GF-D8 (cell line): ENCODE measurements around the gene BCL3.
"Not testable (repeated sequence)": the region's sequence is repeated elsewhere in the genome, so short reads cannot be mapped to it uniquely, and the experiment has no call there.

ENCODE experiments used
- DNase-seq: peaks from one replicate; lab custom pipeline; 2025; lab: John Stamatoyannopoulos, UW

BCL3 gene, protein sequence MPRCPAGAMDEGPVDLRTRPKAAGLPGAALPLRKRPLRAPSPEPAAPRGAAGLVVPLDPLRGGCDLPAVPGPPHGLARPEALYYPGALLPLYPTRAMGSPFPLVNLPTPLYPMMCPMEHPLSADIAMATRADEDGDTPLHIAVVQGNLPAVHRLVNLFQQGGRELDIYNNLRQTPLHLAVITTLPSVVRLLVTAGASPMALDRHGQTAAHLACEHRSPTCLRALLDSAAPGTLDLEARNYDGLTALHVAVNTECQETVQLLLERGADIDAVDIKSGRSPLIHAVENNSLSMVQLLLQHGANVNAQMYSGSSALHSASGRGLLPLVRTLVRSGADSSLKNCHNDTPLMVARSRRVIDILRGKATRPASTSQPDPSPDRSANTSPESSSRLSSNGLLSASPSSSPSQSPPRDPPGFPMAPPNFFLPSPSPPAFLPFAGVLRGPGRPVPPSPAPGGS

DNA sequence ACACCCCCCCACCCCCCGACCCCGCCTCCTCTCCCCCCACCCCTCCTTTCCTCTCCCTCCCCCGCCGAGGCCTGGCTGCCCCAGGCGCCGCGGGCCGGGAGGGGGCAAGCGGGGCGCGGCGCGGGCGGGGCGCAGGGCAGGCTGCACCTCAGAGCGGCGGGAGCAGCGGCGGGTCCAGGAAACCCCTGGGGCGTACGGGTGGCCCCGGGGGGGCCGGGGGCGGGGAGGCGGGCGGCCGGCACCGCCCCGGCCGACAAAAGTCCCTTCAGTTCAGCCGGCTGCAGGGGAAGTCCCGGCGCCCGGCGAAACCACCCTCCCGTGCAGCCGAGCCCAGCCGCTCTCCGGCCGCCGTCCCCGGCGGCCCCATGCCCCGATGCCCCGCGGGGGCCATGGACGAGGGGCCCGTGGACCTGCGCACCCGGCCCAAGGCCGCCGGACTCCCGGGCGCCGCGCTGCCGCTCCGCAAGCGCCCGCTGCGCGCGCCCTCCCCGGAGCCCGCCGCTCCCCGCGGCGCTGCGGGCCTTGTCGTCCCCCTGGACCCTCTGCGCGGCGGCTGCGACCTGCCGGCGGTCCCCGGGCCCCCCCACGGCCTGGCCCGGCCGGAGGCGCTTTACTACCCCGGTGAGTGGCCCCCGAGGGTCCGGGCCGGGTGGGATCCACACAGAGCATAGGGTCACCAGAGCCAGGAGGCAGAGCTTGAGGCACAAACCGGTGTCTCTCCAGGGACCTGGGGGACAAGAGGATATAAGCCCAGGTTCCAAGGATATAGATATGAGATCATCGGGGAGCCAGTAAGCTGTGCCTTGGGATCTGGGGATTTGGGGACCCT lies at the start of gene BCL3:
Gene BCL3 (plus strand): TSS at position 283 of the 829 bp plus-strand sequence. CDS start 83 bp downstream, at position 366.
- DNase-seq = no peak

- no peak for DNase-seq
These were observed 48.0 kb upstream of the BCL3 start for GRCh38 chr19:44700547-44700946.

DNA sequence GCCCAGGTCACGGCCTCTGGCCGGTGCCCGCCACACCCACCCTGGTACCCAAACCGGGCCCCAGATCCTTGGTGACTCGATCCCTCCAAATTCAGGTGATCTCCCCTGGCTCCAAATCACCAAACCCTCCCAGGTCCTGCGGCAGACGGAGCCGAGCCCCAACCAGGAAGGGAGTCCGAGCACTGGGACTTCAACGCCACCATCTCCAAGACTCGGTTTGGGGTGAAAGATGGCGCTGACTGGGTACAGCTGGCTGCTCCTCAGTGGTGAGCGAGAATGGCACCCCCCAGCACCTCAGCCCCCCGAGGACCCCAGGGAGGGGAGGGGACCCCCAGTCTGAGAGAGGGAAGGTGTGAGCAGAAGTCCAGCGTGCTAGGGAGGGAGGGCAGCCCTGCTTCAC lies 47.3 kb upstream of the BCL3 start:
- no peak for DNase-seq

- DNase-seq = no peak
These were observed 45.8 kb upstream of the BCL3 start for GRCh38 chr19:44702551-44703176.

DNA sequence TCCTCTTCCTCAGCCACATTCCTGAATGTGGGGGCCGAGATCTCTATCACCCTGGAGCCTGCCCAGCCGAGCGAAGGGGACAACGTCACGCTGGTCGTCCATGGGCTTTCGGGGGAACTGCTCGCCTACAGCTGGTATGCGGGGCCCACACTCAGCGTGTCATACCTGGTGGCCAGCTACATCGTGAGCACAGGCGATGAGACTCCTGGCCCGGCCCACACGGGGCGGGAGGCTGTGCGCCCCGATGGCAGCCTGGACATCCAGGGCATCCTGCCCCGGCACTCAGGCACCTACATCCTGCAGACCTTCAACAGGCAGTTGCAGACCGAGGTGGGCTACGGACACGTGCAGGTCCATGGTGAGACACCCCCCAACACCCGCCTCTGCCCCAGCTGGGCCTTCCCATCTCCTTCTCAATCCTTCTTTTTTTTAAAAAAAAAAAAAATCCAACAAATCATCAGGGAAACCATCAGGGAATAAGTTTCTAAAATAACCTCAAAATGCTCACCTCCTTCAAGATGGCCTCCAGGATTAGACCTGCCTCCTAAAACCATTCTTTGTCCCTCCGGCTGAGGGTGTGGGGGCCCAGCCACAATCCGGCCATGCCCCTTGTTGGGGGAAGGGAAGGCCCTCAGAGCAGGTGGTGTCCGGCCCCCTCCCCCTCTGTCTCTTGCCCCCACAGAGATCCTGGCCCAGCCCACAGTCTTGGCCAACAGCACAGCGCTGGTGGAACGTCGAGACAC lies 45.0 kb upstream of the BCL3 start:
- DNase-seq = no peak

DNA sequence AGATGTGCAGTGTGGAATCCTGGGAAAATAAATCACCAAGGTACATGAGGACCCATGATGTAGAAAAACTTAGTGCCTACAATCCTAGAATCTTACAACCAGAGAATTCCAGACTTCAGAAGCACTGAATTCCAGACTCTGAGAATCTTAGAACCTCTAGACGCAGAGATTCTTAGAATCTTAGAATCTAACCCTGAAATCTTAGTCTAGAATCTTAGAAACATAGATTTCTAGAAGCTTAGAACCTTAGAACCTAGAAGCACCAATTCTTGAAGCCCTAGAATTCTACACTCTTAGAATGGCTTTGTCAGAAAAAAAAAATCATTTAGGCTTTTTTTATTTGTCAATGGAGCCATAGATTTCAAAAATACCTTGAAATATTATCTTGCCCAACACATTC lies 43.5 kb upstream of the BCL3 start:
- DNase-seq = no peak

- no peak for DNase-seq
These were observed 43.0 kb upstream of the BCL3 start for GRCh38 chr19:44705502-44706010.

- DNase-seq = no peak
These were observed 41.8 kb upstream of the BCL3 start for GRCh38 chr19:44706506-44707236.

GRCh38 chr19:44707794-44708193 lies 40.7 kb upstream of the BCL3 start:
- DNase-seq = no peak

DNA sequence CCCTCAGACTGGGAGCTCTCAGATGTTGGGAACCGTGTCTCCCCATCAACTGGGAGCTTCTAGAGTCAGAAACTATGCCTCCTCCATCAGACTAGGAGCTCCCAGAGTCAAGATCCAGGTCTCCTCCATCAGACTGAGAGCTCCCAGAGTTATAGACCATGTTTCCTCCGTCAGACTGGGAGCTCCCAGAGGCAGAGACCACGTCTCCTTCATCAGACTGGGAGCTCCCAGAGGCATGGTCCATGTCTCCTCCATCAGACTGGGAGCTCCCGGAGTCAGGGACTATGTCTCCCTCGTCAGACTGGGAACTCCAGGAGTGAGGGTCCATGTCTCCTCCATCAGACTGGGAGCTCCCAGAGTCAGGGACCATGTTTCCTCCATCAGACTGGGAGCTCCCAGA lies 39.6 kb upstream of the BCL3 start:
- no peak for DNase-seq

- not testable (repeated sequence) for DNase-seq
These were observed 38.9 kb upstream of the BCL3 start for GRCh38 chr19:44709434-44710266.

DNA sequence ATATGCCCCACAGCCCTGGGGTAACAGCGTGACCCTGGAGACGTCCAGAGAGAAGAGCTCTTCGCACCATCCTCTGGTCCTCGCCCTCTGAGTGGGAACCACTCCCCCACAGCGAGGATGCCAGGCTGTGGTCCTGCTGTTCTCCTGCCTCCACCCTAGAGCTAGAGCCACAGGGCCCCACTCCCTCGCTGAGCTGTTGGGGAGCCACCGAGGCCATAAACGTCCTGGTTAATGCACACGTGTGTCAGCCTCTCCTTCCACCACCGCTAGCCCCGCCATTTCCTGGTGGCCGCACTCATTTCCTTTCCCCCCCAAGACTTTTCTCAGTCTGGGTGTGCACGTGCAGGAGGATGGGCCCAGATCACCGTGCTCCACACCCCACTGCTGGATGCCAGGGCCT lies 38.0 kb upstream of the BCL3 start:
- DNase-seq = no peak

DNA sequence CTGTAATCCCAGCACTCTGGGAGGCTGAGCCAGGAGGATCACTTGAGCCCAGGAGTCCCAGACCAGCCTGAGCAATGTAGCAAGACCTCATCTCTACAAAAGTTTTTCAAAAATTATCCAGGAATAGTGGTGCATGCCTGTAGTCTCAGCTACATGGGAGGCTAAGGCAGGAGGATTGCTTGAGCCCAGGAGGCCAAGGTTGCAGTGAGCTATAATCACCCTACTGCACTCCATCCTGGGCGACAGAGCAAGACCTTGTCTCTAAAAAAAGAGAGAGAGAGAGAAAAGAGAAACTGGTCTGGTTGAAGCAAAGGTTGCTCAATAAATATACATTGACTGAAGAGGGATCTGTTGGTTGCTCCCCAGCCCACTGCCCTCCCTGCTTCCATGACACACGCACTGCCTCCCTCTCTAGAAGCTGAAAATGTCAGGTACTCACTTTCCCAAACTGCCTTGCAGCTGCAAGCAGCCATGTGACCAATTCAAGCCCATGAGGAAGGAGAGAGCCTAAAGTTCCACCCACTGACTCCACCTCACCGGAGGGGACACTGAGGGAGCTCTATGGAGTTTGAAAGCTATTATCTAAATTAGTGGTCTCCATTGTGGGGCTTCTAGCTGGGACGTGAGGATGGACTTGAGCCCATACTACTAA lies 35.5 kb upstream of the BCL3 start:
- no peak for DNase-seq

DNA sequence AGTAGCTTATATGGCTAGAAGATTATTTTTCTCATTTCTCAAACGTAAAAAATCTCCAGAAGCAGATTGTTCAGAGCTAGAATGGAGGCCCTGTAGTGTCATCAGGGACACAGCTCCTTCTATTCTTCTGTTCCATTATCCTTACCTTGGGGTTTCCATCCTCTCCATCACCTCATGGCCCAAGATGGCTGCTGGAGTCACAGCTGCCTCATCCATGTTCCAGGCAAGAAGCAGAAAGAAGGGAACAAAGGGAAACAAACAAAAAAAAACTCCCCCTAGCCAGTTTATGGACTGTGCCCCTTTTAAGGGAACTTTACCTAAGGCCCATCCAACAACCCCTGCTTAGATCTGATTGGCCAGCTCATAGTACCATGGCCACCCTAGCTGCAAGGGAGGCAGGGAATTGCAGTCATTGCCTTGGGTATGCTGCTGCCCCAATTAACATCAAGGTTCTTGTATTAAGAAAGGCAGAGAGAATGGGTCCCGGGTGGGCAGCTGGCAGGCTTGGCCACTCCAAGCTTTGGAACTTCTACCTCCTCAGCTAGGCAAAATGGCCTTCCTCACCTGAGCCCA lies 33.8 kb upstream of the BCL3 start:
- DNase-seq = no peak

- DNase-seq = no peak
These were observed 30.9 kb upstream of the BCL3 start for GRCh38 chr19:44717603-44718002.

- DNase-seq = no peak
These were observed 29.9 kb upstream of the BCL3 start for GRCh38 chr19:44718441-44719261.

GRCh38 chr19:44719262-44719701 lies 29.2 kb upstream of the BCL3 start:
- no peak for DNase-seq

- DNase-seq = not testable (repeated sequence)
These were observed 28.1 kb upstream of the BCL3 start for GRCh38 chr19:44720396-44720795.
